HEK293 (cell line): ENCODE measurements around the gene LPP.

Experiments
- CTCF ChIA-PET: fragments of 350-600 bp; formaldehyde crosslinking; extraction: SDS; loops from one replicate; lab custom pipeline; 2021; ENCODE audit warnings: antibody characterized with exemption; lab: Yijun Ruan, JAX
- POLR2A ChIA-PET: fragments of 300-600 bp; formaldehyde crosslinking; extraction: SDS; loops from one replicate; lab custom pipeline; 2020; ENCODE audit warnings: antibody characterized with exemption, inconsistent platforms; lab: Yijun Ruan, JAX
- H3K27ac ChIP-seq: fragments of 200-500 bp; sonication (Bioruptor generic); 2 replicates; pipeline ENCODE4 v1.5.1; 2014; ENCODE audit warnings: low read depth, low read length, control low read depth, inconsistent platforms; ENCODE audit errors: extremely low read depth
- H3K36me3 ChIP-seq, 2 experiments: fragments of 200-500 bp in 1 of 2; sonication (Bioruptor generic) in 1 of 2; 1 replicate in 1 of 2; 2 replicates in 1 of 2; pipeline ENCODE4 v1.5.1; 2014 to 2017; ENCODE audit warnings: inconsistent platforms in 2 of 2, low read length in 2 of 2; ENCODE audit not compliant: control insufficient read depth in 2 of 2, insufficient read depth in 1 of 2
- H3K4me1 ChIP-seq: fragments of 200-500 bp; sonication (Bioruptor generic); 2 replicates; pipeline ENCODE4 v1.5.1; 2014; ENCODE audit warnings: mild to moderate bottlenecking, low read length, inconsistent platforms; ENCODE audit not compliant: control insufficient read depth, insufficient read depth
- H3K4me3 ChIP-seq: 2 replicates; pipeline ENCODE4 v1.5.1; 2011; ENCODE audit warnings: low read depth, mild to moderate bottlenecking, control low read depth, low read length, moderate library complexity
- H3K9me3 ChIP-seq: fragments of 200-500 bp; sonication (Bioruptor generic); 2 replicates; pipeline ENCODE4 v1.5.1; 2014; ENCODE audit warnings: low read depth, low read length, inconsistent platforms; ENCODE audit not compliant: control insufficient read depth, insufficient read depth
- MZF1 ChIP-seq: fragments of 450-650 bp; formaldehyde crosslinking; IDR thresholded peaks from 2 replicates; pipeline ENCODE4 v1.5.1; 2017; ENCODE audit warnings: missing biosample characterization, missing genetic modification characterization, borderline replicate concordance
- OVOL3 ChIP-seq: fragments of 450-650 bp; formaldehyde crosslinking; IDR thresholded peaks from 2 replicates; pipeline ENCODE4 v1.5.1; 2016; ENCODE audit warnings: missing biosample characterization, missing genetic modification characterization
- YY1 ChIP-seq: fragments of 450-650 bp; formaldehyde crosslinking; IDR thresholded peaks from 2 replicates; pipeline ENCODE4 v1.5.1; 2018; ENCODE audit warnings: missing biosample characterization, missing genetic modification characterization
- YY2 ChIP-seq: fragments of 450-650 bp; formaldehyde crosslinking; IDR thresholded peaks from 2 replicates; pipeline ENCODE4 v1.5.1; 2016; ENCODE audit warnings: missing biosample characterization, missing genetic modification characterization
- ZFP37 ChIP-seq: fragments of 450-650 bp; formaldehyde crosslinking; IDR thresholded peaks from 2 replicates; pipeline ENCODE4 v1.5.1; 2016; ENCODE audit warnings: missing biosample characterization, missing genetic modification characterization
- ZNF132 ChIP-seq: fragments of 450-650 bp; formaldehyde crosslinking; IDR thresholded peaks from 2 replicates; pipeline ENCODE4 v1.5.1; 2017; ENCODE audit warnings: missing biosample characterization, missing genetic modification characterization, borderline replicate concordance
- ZNF133 ChIP-seq: fragments of 450-650 bp; formaldehyde crosslinking; IDR thresholded peaks from 2 replicates; pipeline ENCODE4 v1.5.1; 2016; ENCODE audit warnings: missing biosample characterization, missing genetic modification characterization
- ZNF138 ChIP-seq: fragments of 450-650 bp; formaldehyde crosslinking; IDR thresholded peaks from 2 replicates; pipeline ENCODE4 v1.5.1; 2016; ENCODE audit warnings: missing biosample characterization, missing genetic modification characterization, borderline replicate concordance
- ZNF354C ChIP-seq: fragments of 450-650 bp; formaldehyde crosslinking; IDR thresholded peaks from 2 replicates; pipeline ENCODE4 v1.5.1; 2016; ENCODE audit warnings: missing biosample characterization, missing genetic modification characterization, low read depth, borderline replicate concordance
- ZNF423 ChIP-seq: fragments of 450-650 bp; formaldehyde crosslinking; IDR thresholded peaks from 2 replicates; pipeline ENCODE4 v1.5.1; 2016; ENCODE audit warnings: missing biosample characterization, missing genetic modification characterization
- ZNF768 ChIP-seq: fragments of 450-650 bp; formaldehyde crosslinking; IDR thresholded peaks from 2 replicates; pipeline ENCODE4 v1.5.1; 2018; ENCODE audit warnings: missing biosample characterization, mild to moderate bottlenecking, missing genetic modification characterization
- ZNF791 ChIP-seq: fragments of 450-650 bp; formaldehyde crosslinking; IDR thresholded peaks from 2 replicates; pipeline ENCODE4 v1.5.1; 2016; ENCODE audit warnings: missing biosample characterization, missing genetic modification characterization
- TF ChIP-seq, protein P1 (sequence below): fragments of 450-650 bp; formaldehyde crosslinking; IDR thresholded peaks from 2 replicates; pipeline ENCODE4 v1.5.1; 2017; ENCODE audit warnings: missing biosample characterization, missing genetic modification characterization
- TF ChIP-seq, protein P2 (sequence below): fragments of 450-650 bp; formaldehyde crosslinking; IDR thresholded peaks from 2 replicates; pipeline ENCODE4 v1.5.1; 2016; ENCODE audit warnings: missing biosample characterization, missing genetic modification characterization
- TF ChIP-seq, protein P3 (sequence below): fragments of 450-650 bp; formaldehyde crosslinking; conservative IDR thresholded peaks from 2 replicates; pipeline ENCODE4 v1.5.1; 2016; ENCODE audit warnings: low read depth, missing biosample characterization, missing genetic modification characterization
- TF ChIP-seq, protein P4 (sequence below): fragments of 450-650 bp; formaldehyde crosslinking; IDR thresholded peaks from 2 replicates; pipeline ENCODE4 v1.5.1; 2017; ENCODE audit warnings: missing biosample characterization, missing genetic modification characterization

The LPP gene

DNA sequence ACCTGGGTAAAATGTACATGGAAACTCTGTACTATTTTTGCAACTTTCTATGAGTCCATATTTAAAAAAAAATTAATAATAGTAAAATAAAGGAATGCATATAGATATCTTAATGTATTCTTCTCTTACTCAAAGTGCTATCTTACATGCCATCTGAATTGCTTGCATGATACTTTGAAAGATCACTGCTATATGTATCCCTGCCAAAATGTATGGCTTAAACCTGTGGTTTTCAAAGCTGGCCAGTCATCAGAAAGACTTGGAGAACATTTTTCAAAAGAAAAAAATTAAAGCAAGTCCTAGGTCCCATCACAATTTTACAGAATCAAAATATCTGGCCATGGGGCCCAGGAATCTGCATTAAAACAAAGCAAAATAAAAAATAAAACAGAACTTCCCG, 262.1 kb downstream of the LPP start (continued):
- no peak for TF ChIP-seq ZFP37 (tag by site-specific recombination)
- TF ChIP-seq, protein P1, sequence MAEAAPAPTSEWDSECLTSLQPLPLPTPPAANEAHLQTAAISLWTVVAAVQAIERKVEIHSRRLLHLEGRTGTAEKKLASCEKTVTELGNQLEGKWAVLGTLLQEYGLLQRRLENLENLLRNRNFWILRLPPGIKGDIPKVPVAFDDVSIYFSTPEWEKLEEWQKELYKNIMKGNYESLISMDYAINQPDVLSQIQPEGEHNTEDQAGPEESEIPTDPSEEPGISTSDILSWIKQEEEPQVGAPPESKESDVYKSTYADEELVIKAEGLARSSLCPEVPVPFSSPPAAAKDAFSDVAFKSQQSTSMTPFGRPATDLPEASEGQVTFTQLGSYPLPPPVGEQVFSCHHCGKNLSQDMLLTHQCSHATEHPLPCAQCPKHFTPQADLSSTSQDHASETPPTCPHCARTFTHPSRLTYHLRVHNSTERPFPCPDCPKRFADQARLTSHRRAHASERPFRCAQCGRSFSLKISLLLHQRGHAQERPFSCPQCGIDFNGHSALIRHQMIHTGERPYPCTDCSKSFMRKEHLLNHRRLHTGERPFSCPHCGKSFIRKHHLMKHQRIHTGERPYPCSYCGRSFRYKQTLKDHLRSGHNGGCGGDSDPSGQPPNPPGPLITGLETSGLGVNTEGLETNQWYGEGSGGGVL (tag by site-specific recombination), result no peak
- no peak for TF ChIP-seq YY1 (tag by site-specific recombination)

DNA sequence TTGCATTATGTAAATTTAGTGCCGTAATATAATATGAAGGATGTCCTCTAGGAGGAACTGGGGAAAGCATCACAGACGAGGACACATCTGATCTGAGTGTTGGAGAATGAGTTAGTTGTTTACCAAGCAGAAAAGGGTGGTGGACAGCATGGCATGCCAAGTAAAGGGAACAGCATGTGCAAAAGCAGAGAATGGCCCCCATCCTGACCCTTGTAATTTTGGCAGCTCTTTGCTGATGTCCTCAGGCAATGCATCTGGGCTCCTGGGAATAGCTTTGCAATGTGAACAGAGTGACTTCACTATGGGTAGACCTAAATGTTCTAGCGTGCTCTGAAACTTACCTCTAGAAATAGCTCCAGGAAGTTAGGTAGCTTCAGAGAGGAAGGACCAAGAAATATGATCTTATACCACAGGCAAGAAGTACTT, 263.3 kb downstream of the LPP start:
- no peaks in the 10 kb centered on the region for H3K9me3 ChIP-seq
- H3K36me3 ChIP-seq, result no peaks in the 10 kb centered on the region
- H3K27ac ChIP-seq, result no peak overlapping the region
- ChIA-PET POLR2A (no interaction called here), CTCF (no interaction called here)
- TF ChIP-seq, protein P2, sequence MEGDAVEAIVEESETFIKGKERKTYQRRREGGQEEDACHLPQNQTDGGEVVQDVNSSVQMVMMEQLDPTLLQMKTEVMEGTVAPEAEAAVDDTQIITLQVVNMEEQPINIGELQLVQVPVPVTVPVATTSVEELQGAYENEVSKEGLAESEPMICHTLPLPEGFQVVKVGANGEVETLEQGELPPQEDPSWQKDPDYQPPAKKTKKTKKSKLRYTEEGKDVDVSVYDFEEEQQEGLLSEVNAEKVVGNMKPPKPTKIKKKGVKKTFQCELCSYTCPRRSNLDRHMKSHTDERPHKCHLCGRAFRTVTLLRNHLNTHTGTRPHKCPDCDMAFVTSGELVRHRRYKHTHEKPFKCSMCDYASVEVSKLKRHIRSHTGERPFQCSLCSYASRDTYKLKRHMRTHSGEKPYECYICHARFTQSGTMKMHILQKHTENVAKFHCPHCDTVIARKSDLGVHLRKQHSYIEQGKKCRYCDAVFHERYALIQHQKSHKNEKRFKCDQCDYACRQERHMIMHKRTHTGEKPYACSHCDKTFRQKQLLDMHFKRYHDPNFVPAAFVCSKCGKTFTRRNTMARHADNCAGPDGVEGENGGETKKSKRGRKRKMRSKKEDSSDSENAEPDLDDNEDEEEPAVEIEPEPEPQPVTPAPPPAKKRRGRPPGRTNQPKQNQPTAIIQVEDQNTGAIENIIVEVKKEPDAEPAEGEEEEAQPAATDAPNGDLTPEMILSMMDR (tag by site-specific recombination), result no peak
- no peak for TF ChIP-seq ZNF791 (tag by site-specific recombination)
- no peak for TF ChIP-seq ZNF132 (tag by site-specific recombination)
- TF ChIP-seq, protein P3, sequence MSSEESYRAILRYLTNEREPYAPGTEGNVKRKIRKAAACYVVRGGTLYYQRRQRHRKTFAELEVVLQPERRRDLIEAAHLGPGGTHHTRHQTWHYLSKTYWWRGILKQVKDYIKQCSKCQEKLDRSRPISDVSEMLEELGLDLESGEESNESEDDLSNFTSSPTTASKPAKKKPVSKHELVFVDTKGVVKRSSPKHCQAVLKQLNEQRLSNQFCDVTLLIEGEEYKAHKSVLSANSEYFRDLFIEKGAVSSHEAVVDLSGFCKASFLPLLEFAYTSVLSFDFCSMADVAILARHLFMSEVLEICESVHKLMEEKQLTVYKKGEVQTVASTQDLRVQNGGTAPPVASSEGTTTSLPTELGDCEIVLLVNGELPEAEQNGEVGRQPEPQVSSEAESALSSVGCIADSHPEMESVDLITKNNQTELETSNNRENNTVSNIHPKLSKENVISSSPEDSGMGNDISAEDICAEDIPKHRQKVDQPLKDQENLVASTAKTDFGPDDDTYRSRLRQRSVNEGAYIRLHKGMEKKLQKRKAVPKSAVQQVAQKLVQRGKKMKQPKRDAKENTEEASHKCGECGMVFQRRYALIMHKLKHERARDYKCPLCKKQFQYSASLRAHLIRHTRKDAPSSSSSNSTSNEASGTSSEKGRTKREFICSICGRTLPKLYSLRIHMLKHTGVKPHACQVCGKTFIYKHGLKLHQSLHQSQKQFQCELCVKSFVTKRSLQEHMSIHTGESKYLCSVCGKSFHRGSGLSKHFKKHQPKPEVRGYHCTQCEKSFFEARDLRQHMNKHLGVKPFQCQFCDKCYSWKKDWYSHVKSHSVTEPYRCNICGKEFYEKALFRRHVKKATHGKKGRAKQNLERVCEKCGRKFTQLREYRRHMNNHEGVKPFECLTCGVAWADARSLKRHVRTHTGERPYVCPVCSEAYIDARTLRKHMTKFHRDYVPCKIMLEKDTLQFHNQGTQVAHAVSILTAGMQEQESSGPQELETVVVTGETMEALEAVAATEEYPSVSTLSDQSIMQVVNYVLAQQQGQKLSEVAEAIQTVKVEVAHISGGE (tag by site-specific recombination), result no peak
- no peak for TF ChIP-seq ZNF138 (tag by site-specific recombination)
- TF ChIP-seq ZNF423, result no peak
- no peak for TF ChIP-seq MZF1 (tag by site-specific recombination)
- no peaks in the 10 kb centered on the region for H3K4me1 ChIP-seq
- H3K4me3 ChIP-seq, result no peak overlapping the region

DNA sequence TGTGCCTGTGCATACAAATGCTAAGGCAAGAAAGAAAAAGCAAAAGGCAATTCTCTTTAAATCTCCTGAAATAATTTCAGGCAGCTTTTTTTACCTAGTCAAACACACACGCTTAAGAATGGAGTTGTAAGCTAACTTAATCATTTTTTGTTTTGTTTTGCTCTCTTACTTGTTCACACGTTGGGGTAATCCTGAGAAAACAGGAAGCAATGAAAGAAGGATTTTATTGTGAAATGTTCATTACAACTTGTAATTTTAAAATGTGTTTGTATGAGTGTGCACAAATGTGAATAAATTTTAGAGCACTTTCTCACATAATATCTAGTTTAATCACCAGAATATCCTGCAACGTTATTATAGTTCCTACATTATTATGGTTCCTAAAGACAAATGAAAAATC, 263.8 kb downstream of the LPP start:
- H3K36me3 ChIP-seq, result no peaks in the 10 kb centered on the region
- no peaks in the 10 kb centered on the region for H3K4me1 ChIP-seq
- H3K4me3 ChIP-seq, result no peak overlapping the region
- H3K9me3 ChIP-seq, result no peaks in the 10 kb centered on the region
- TF ChIP-seq OVOL3 (tag by site-specific recombination), result no peak
- TF ChIP-seq ZNF768 (tag by site-specific recombination), result no peak
- ChIA-PET POLR2A (no interaction called here), CTCF (no interaction called here)
- H3K27ac ChIP-seq, result no peak overlapping the region

DNA sequence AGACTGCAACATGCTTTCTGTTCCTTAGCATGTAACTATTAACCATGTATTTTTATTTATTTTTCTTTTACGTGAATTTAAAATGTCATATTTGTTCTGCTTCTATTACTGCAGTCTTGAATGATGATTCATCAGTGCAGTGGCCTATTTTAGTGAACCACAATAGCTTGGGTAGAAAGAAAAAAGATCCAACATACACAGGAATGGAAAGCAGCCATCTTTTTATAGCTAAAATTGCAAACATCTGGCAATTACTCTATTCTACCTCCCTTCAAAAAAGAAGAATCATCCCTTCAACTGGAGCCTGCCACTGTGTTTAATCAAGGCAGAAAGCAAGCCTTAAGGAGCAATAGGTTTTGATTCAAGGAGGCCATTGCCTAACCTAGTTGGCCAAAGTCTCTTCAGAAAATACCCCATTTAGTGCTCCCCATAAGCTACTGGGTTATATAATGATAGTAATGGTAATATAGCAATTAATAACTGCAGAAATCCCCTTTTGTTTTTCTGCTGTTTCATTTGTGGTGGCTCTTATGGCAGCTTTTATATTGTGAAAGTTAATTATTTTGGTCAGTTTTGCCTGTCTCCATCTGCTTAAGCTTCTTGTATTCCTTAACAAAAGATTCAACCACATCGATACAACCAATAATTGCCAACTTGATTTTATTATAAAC, 267.3 kb downstream of the LPP start:
- ChIA-PET CTCF (no interaction called here), POLR2A (no interaction called here)
- H3K9me3 ChIP-seq, result no peaks in the 10 kb centered on the region
- TF ChIP-seq ZNF133 (no peak), ZNF354C (no peak), YY1 (tag by site-specific recombination) (no peak), YY2 (tag by site-specific recombination) (no peak)
- TF ChIP-seq, protein P1 (tag by site-specific recombination), result no peak
- TF ChIP-seq, protein P4, sequence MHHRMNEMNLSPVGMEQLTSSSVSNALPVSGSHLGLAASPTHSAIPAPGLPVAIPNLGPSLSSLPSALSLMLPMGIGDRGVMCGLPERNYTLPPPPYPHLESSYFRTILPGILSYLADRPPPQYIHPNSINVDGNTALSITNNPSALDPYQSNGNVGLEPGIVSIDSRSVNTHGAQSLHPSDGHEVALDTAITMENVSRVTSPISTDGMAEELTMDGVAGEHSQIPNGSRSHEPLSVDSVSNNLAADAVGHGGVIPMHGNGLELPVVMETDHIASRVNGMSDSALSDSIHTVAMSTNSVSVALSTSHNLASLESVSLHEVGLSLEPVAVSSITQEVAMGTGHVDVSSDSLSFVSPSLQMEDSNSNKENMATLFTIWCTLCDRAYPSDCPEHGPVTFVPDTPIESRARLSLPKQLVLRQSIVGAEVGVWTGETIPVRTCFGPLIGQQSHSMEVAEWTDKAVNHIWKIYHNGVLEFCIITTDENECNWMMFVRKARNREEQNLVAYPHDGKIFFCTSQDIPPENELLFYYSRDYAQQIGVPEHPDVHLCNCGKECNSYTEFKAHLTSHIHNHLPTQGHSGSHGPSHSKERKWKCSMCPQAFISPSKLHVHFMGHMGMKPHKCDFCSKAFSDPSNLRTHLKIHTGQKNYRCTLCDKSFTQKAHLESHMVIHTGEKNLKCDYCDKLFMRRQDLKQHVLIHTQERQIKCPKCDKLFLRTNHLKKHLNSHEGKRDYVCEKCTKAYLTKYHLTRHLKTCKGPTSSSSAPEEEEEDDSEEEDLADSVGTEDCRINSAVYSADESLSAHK (tag by site-specific recombination), result no peak

More for the DNA sequence above, 267.3 kb downstream of the LPP start:
- no peak overlapping the region for H3K27ac ChIP-seq
- no peaks in the 10 kb centered on the region for H3K36me3 ChIP-seq
- H3K4me1 ChIP-seq, result no peaks in the 10 kb centered on the region
- H3K4me3 ChIP-seq, result no peak overlapping the region
